BLaER1 treated with 17β-estradiol and CSF1 and Interleukin-3, amounts not matched to agents 10 nM and 100 nM (cell line): ENCODE data around the gene FAM24A.
A peak's percentile ranks its signal among the peaks of the same experiment; 100 is the strongest.
"Not testable (repeated sequence)": the region's sequence is repeated elsewhere in the genome, so short reads cannot be mapped to it uniquely, and the experiment has no call there.

Experiments used
- H3K27ac ChIP-seq, 11 experiments: shearing (Covaris generic); formaldehyde crosslinking; 2 replicates each; pipeline ENCODE4 v1.8.1; 2022
- H3K27me3 ChIP-seq, 11 experiments: shearing (Covaris generic); formaldehyde crosslinking; 2 replicates each; pipeline ENCODE4 v1.8.1; 2022
- H3K36me3 ChIP-seq, 11 experiments: shearing (Covaris generic); formaldehyde crosslinking; 2 replicates each; pipeline ENCODE4 v1.8.1; 2022
- H3K4me1 ChIP-seq, 10 experiments: shearing (Covaris generic); formaldehyde crosslinking; 2 replicates each; pipeline ENCODE4 v1.8.1; 2022
- H3K4me2 ChIP-seq, 11 experiments: shearing (Covaris generic); formaldehyde crosslinking; 2 replicates each; pipeline ENCODE4 v1.8.1; 2022
- H3K4me3 ChIP-seq, 10 experiments: shearing (Covaris generic); formaldehyde crosslinking; 2 replicates each; pipeline ENCODE4 v1.8.1; 2022
- H3K9ac ChIP-seq, 11 experiments: shearing (Covaris generic); formaldehyde crosslinking; 2 replicates each; pipeline ENCODE4 v1.8.1; 2022
- H3K9me3 ChIP-seq, 11 experiments: shearing (Covaris generic); formaldehyde crosslinking; replicated peaks in 1 of 11; 2 replicates each; pipeline ENCODE4 v1.8.1; 2022
- H4K20me1 ChIP-seq, 11 experiments: shearing (Covaris generic); formaldehyde crosslinking; 2 replicates each; pipeline ENCODE4 v1.8.1; 2022
- Cebpa-rat ChIP-seq, 11 experiments: shearing (Covaris generic); IDR thresholded peaks; 2 replicates each; pipeline ENCODE4 v1.8.1; 2022

The FAM24A gene

GRCh38 chr10:122876467-122876855, 33.9 kb upstream of the FAM24A start:
- H3K27ac ChIP-seq = no peak overlapping the region
- no peaks in the 10 kb centered on the region for H4K20me1 ChIP-seq
- TF ChIP-seq Cebpa-rat (IDR thresholded peaks at IDR 0.05) = no peak
- H3K4me2 ChIP-seq = no peak overlapping the region
- H3K9me3 ChIP-seq = peaks cover 10 to 21% (median 14%) of the 10 kb centered on the region in 11 experiments; a peak in 21 of 22 replicates
- no peaks in the 10 kb centered on the region for H3K36me3 ChIP-seq
- H3K4me1 ChIP-seq = no peaks in the 10 kb centered on the region
- no peak overlapping the region for H3K4me3 ChIP-seq
- H3K27me3 ChIP-seq = no peaks in the 10 kb centered on the region
- H3K9ac ChIP-seq = no peak overlapping the region

- Histone ChIP-seq H3K9ac (no peak overlapping the region), H3K27ac (no peak overlapping the region), H3K4me1 (no peaks in the 10 kb centered on the region), H3K9me3 (peaks cover 10 to 21% (median 14%) of the 10 kb centered on the region in 11 experiments; a peak in 21 of 22 replicates), H3K27me3 (no peaks in the 10 kb centered on the region), H3K4me2 (no peak overlapping the region), H4K20me1 (no peaks in the 10 kb centered on the region), H3K36me3 (no peaks in the 10 kb centered on the region), H3K4me3 (no peak overlapping the region)
- TF ChIP-seq Cebpa-rat (IDR thresholded peaks at IDR 0.05) = no peak
Observed at GRCh38 chr10:122877264-122877663, 33.1 kb upstream of the FAM24A start.

GRCh38 chr10:122878799-122879338, 31.5 kb upstream of the FAM24A start:
- Histone ChIP-seq H3K9me3 (peaks cover 10 to 21% (median 14%) of the 10 kb centered on the region in 11 experiments; a peak in 21 of 22 replicates), H3K27me3 (no peaks in the 10 kb centered on the region), H3K4me2 (no peak overlapping the region), H3K27ac (no peak overlapping the region), H3K9ac (no peak overlapping the region), H3K36me3 (no peaks in the 10 kb centered on the region), H4K20me1 (no peaks in the 10 kb centered on the region), H3K4me3 (no peak overlapping the region), H3K4me1 (peaks cover 0 to 6% (median 0%) of the 10 kb centered on the region in 10 experiments; a peak in 2 of 20 replicates)
- TF ChIP-seq Cebpa-rat (IDR thresholded peaks at IDR 0.05) = no peak

- no peak within 1 kb of the TSS for H3K9ac ChIP-seq
- no peaks in the 10 kb centered on the region for H3K27me3 ChIP-seq
- no peak within 1 kb of the TSS for H3K4me2 ChIP-seq
- no peaks in the 10 kb centered on the region for H3K36me3 ChIP-seq
- no peak within 1 kb of the TSS for H3K27ac ChIP-seq
- no peak for TF ChIP-seq Cebpa-rat (IDR thresholded peaks at IDR 0.05)
- H4K20me1 ChIP-seq = no peaks in the 10 kb centered on the region
- H3K9me3 ChIP-seq = peaks cover 10 to 21% (median 14%) of the 10 kb centered on the region in 11 experiments; a peak in 21 of 22 replicates
- H3K4me3 ChIP-seq = no peak within 1 kb of the TSS
- peaks cover 0 to 6% (median 0%) of the 10 kb centered on the region in 10 experiments; a peak in 3 of 20 replicates for H3K4me1 ChIP-seq
Observed at GRCh38 chr10:122879339-122880273, 30.8 kb upstream of the FAM24A start, which contains the start of gene FAM24B. TSS of gene FAM24B (minus strand) at chr10:122879581. CDS start at chr10:122850515, 29,066 bp downstream.

GRCh38 chr10:122882766-122883165, 27.6 kb upstream of the FAM24A start:
- Histone ChIP-seq H3K27me3 (no peaks in the 10 kb centered on the region), H4K20me1 (no peaks in the 10 kb centered on the region), H3K9ac (no peak overlapping the region), H3K36me3 (no peaks in the 10 kb centered on the region), H3K27ac (no peak overlapping the region), H3K4me3 (no peak overlapping the region), H3K9me3 (peaks cover 10 to 16% (median 14%) of the 10 kb centered on the region in 11 experiments; a peak in 21 of 22 replicates), H3K4me1 (peaks cover 0 to 8% (median 0%) of the 10 kb centered on the region in 10 experiments; a peak in 3 of 20 replicates), H3K4me2 (no peak overlapping the region; a peak in 1 of 22 replicates)
- TF ChIP-seq Cebpa-rat (IDR thresholded peaks at IDR 0.05) = no peak

GRCh38 chr10:122884166-122884565, 26.2 kb upstream of the FAM24A start:
- H3K27ac ChIP-seq = no peak overlapping the region
- H3K9ac ChIP-seq = no peak overlapping the region
- peaks cover 0 to 8% (median 0%) of the 10 kb centered on the region in 10 experiments; a peak in 3 of 20 replicates for H3K4me1 ChIP-seq
- no peaks in the 10 kb centered on the region for H4K20me1 ChIP-seq
- H3K4me2 ChIP-seq = peak overlapping the region in 1 of 11 experiments; percentile 18; a peak in 1 of 22 replicates
- H3K9me3 ChIP-seq = peaks cover 8 to 13% (median 10%) of the 10 kb centered on the region in 11 experiments; a peak in 21 of 22 replicates
- TF ChIP-seq Cebpa-rat (IDR thresholded peaks at IDR 0.05) = no peak
- H3K27me3 ChIP-seq = no peaks in the 10 kb centered on the region
- no peaks in the 10 kb centered on the region for H3K36me3 ChIP-seq
- no peak overlapping the region for H3K4me3 ChIP-seq

GRCh38 chr10:122894261-122894944, 16.0 kb upstream of the FAM24A start:
- Histone ChIP-seq H3K4me2 (no peak overlapping the region), H3K27ac (no peak overlapping the region), H3K36me3 (no peaks in the 10 kb centered on the region), H3K4me1 (no peaks in the 10 kb centered on the region), H3K4me3 (no peak overlapping the region), H3K27me3 (no peaks in the 10 kb centered on the region), H4K20me1 (no peaks in the 10 kb centered on the region), H3K9ac (no peak overlapping the region), H3K9me3 (0 out of 22 replicates have a peak, but pooled peaks cover 0 to 4% (median 0%) of the 10 kb centered on the region in 11 experiments)
- TF ChIP-seq Cebpa-rat (IDR thresholded peaks at IDR 0.05) = no peak

GRCh38 chr10:122903861-122904260, 6.5 kb upstream of the FAM24A start:
- not testable (repeated sequence) for H3K27me3 ChIP-seq, H3K4me2 ChIP-seq, H3K4me3 ChIP-seq, H4K20me1 ChIP-seq, H3K27ac ChIP-seq, H3K4me1 ChIP-seq, H3K9me3 ChIP-seq, H3K9ac ChIP-seq, H3K36me3 ChIP-seq
